ENCODE measurements around the gene ZNF431.
"Not testable (repeated sequence)": the region's sequence is repeated elsewhere in the genome, so short reads cannot be mapped to it uniquely, and the experiment has no call there.

Gene ZNF431

GRCh38 chr19:21143854-21144253, 2.0 kb downstream of the ZNF431 start:
- no peak for DNase-seq (ENCODE audit: low read depth in 2 of 2)

- no peak for DNase-seq (ENCODE audit: low read depth in 2 of 2)
Observed at GRCh38 chr19:21147540-21147939, 5.7 kb downstream of the ZNF431 start.

- DNase-seq (ENCODE audit: low read depth in 2 of 2) = no peak
Observed at GRCh38 chr19:21148681-21149080, 6.8 kb downstream of the ZNF431 start.

GRCh38 chr19:21149877-21150276, 8.0 kb downstream of the ZNF431 start:
- DNase-seq (ENCODE audit: low read depth in 2 of 2) = no peak

- no peak for DNase-seq (ENCODE audit: low read depth in 2 of 2)
Observed at GRCh38 chr19:21151460-21151859, 9.6 kb downstream of the ZNF431 start.

GRCh38 chr19:21158523-21159135, 16.8 kb downstream of the ZNF431 start:
- no peak for DNase-seq (ENCODE audit: low read depth in 2 of 2)

- no peak for DNase-seq (ENCODE audit: low read depth in 2 of 2)
Observed at GRCh38 chr19:21164541-21164940, 22.7 kb downstream of the ZNF431 start.

- no peak for DNase-seq (ENCODE audit: low read depth in 2 of 2)
Observed at GRCh38 chr19:21166436-21166835, 24.6 kb downstream of the ZNF431 start.

- no peak for DNase-seq (ENCODE audit: low read depth in 2 of 2)
Observed at GRCh38 chr19:21197590-21198295, 55.9 kb downstream of the ZNF431 start.

- no peak for DNase-seq (ENCODE audit: low read depth in 2 of 2)
Observed at GRCh38 chr19:21202865-21203494, 61.1 kb downstream of the ZNF431 start.

- no peak for DNase-seq (ENCODE audit: low read depth in 2 of 2)
Observed at GRCh38 chr19:21210037-21210621, 68.3 kb downstream of the ZNF431 start.

GRCh38 chr19:21221693-21222092, 79.9 kb downstream of the ZNF431 start:
- no peak for DNase-seq (ENCODE audit: low read depth in 2 of 2)

- DNase-seq (ENCODE audit: low read depth in 2 of 2) = not testable (repeated sequence)
Observed at GRCh38 chr19:21229938-21230337, 88.1 kb downstream of the ZNF431 start.

- no peak for DNase-seq (ENCODE audit: low read depth in 2 of 2)
Observed at GRCh38 chr19:21233691-21234090, 91.9 kb downstream of the ZNF431 start.

- DNase-seq (ENCODE audit: low read depth in 2 of 2) = not testable (repeated sequence)
Observed at GRCh38 chr19:21236751-21237150, 94.9 kb downstream of the ZNF431 start.

- DNase-seq (ENCODE audit: low read depth in 2 of 2) = no peak
Observed at GRCh38 chr19:21238670-21239069, 96.8 kb downstream of the ZNF431 start.

All from fibroblast of skin of left quadriceps (primary cell).